K562 (cell line): ENCODE measurements around the gene NXNL2. TPM values are rescaled to one million over a fixed set of nuclear protein-coding genes. Genes with fewer than 3 reads are reported as not detected.

Source experiments
- ATAC-seq: fragments of 200-7000 bp; cut with Tn5 transposase; 3 replicates; pipeline ENCODE4 v1.9.1; 2020; ENCODE audit warnings: moderate library complexity
- BruUV-seq: library from RNA; stranded (reverse); fragments of 400-500 nt; replicated peaks from 2 replicates; lab custom pipeline; 2021; lab: Mats Ljungman, UMichigan
- CTCF ChIA-PET: fragments of 300-600 bp; formaldehyde crosslinking; extraction: SDS; loops from one replicate; lab custom pipeline; 2021; ENCODE audit warnings: low intra/inter-chr PET ratio; lab: Yijun Ruan, JAX
- POLR2A ChIA-PET: fragments of 300-600, 350-650 bp; sonication (Branson Sonifier 250); formaldehyde crosslinking; extraction: SDS; loops from one replicate; lab custom pipeline; 2021; ENCODE audit warnings: antibody characterized with exemption, inconsistent platforms; lab: Yijun Ruan, JAX
- DNase-seq, 4 experiments: peaks; one replicate each; pipeline versions ENCODE4 v3.0.0 to v3.0.0-alpha.2; 2011 to 2018; ENCODE audit warnings: low spot score in 3 of 4, mixed read lengths in 3 of 4; ENCODE audit errors: extremely low read depth in 1 of 4
- FAIRE-seq: peaks from 2 replicates; lab custom pipeline; 2011; peaks lifted over from hg19 to GRCh38; lab: Jason Lieb, UNC
- H2AFZ ChIP-seq: 2 replicates; pipeline ENCODE4 v1.6.0; 2011; ENCODE audit warnings: low read depth, low read length, control low read depth, inconsistent platforms
- H3K27ac ChIP-seq: fragments of 200-600 bp; 3 replicates; pipeline ENCODE4 v1.8.0; 2011; ENCODE audit warnings: low read depth, mild to moderate bottlenecking, control low read depth, inconsistent platforms, low read length, moderate library complexity, mixed read lengths; ENCODE audit errors: extremely low read depth
- H3K27me3 ChIP-seq, 2 experiments: fragments of 300-600 bp in 1 of 2; 2 replicates in 1 of 2; 3 replicates in 1 of 2; pipeline versions ENCODE4 v1.6.0 to v1.8.0; 2011; ENCODE audit warnings: inconsistent platforms in 2 of 2, low read length in 2 of 2, mild to moderate bottlenecking in 1 of 2, mixed read lengths in 1 of 2, moderate library complexity in 1 of 2; ENCODE audit not compliant: control insufficient read depth in 2 of 2, insufficient read depth in 2 of 2
- H3K36me3 ChIP-seq: fragments of 300-600 bp; 3 replicates; pipeline ENCODE4 v1.8.0; 2011; ENCODE audit warnings: mild to moderate bottlenecking, low read length, inconsistent platforms; ENCODE audit not compliant: control insufficient read depth, insufficient read depth
- H3K4me1 ChIP-seq, 2 experiments: fragments of 200-600 bp in 1 of 2; replicated peaks in 1 of 2; 2 replicates in 1 of 2; 3 replicates in 1 of 2; pipeline versions ENCODE4 v1.5.1 to v1.8.0; 2011; ENCODE audit warnings: inconsistent platforms in 2 of 2, low read length in 2 of 2, mild to moderate bottlenecking in 1 of 2, mixed read lengths in 1 of 2, moderate library complexity in 1 of 2; ENCODE audit not compliant: control insufficient read depth in 2 of 2, insufficient read depth in 2 of 2
- H3K4me2 ChIP-seq: 2 replicates; pipeline ENCODE4 v1.6.1; 2011; ENCODE audit warnings: low read length, control low read depth, inconsistent platforms, mixed read lengths; ENCODE audit not compliant: insufficient read depth
- H3K4me3 ChIP-seq: fragments of 200-600 bp; sonication (generic), shearing (Covaris generic); 2 replicates; pipeline ENCODE4 v1.5.1; 2016; ENCODE audit warnings: control low read depth, inconsistent platforms
- H3K79me2 ChIP-seq: fragments of 200-600 bp; 3 replicates; pipeline ENCODE4 v1.8.0; 2011; ENCODE audit warnings: low read length, inconsistent platforms; ENCODE audit not compliant: control insufficient read depth, insufficient read depth
- H3K9ac ChIP-seq, 2 experiments: 2 replicates each; pipeline versions ENCODE4 v1.6.0 to v1.6.1; 2011; ENCODE audit warnings: low read depth in 2 of 2, low read length in 2 of 2, control low read depth in 1 of 2, inconsistent platforms in 1 of 2, mild to moderate bottlenecking in 1 of 2, mixed read lengths in 1 of 2; ENCODE audit not compliant: insufficient read depth in 1 of 2
- H3K9me1 ChIP-seq: one replicate; pipeline ENCODE4 v1.6.0; 2011; ENCODE audit warnings: inconsistent platforms, mild to moderate bottlenecking, low read length, moderate library complexity; ENCODE audit not compliant: control insufficient read depth, insufficient read depth
- H3K9me3 ChIP-seq: replicated peaks from 2 replicates; pipeline ENCODE4 v1.5.1; 2011; ENCODE audit warnings: low read depth, low read length, inconsistent platforms; ENCODE audit not compliant: control insufficient read depth, insufficient read depth
- H4K20me1 ChIP-seq: replicated peaks from 2 replicates; pipeline ENCODE4 v1.6.1; 2011; ENCODE audit warnings: low read length, inconsistent platforms, mixed read lengths; ENCODE audit not compliant: control insufficient read depth, insufficient read depth
- DNMT1 ChIP-seq: fragments of 450-650 bp; IDR thresholded peaks from 2 replicates; pipeline ENCODE4 v1.6.1; 2016; ENCODE audit warnings: antibody characterized with exemption, mild to moderate bottlenecking
- KDM4B ChIP-seq, 2 experiments: fragments of 450-650 bp in 1 of 2; sonication (generic) in 1 of 2; IDR thresholded peaks; 2 replicates each; pipeline ENCODE4 v1.6.1; 2016 to 2017; ENCODE audit warnings: borderline replicate concordance in 2 of 2, antibody characterized with exemption in 1 of 2, low read depth in 1 of 2, mild to moderate bottlenecking in 1 of 2
- MTA1 ChIP-seq: fragments of 450-650 bp; IDR thresholded peaks from 2 replicates; pipeline ENCODE4 v1.6.1; 2017; ENCODE audit warnings: borderline replicate concordance
- NCOA1 ChIP-seq: fragments of 450-650 bp; IDR thresholded peaks from 2 replicates; pipeline ENCODE4 v1.6.1; 2016; ENCODE audit warnings: low read depth
- NCOR1 ChIP-seq: fragments of 450-650 bp; IDR thresholded peaks from 2 replicates; pipeline ENCODE4 v1.6.1; 2016; ENCODE audit warnings: mild to moderate bottlenecking, moderate library complexity
- POU5F1 ChIP-seq: fragments of 150-350 bp; IDR thresholded peaks from 2 replicates; pipeline ENCODE4 v1.6.1; 2014; ENCODE audit warnings: borderline replicate concordance, low read length, low read depth, mild to moderate bottlenecking; ENCODE audit not compliant: partially characterized antibody
- RBFOX2 ChIP-seq: fragments of 200-400 bp; formaldehyde crosslinking; IDR thresholded peaks from 2 replicates; pipeline ENCODE4 v1.6.1; 2017; ENCODE audit warnings: low read depth, mild to moderate bottlenecking, low read length, moderate library complexity
- RBM22 ChIP-seq: fragments of 200-400 bp; formaldehyde crosslinking; IDR thresholded peaks from 2 replicates; pipeline ENCODE4 v1.6.1; 2018; ENCODE audit warnings: low read length, low read depth; ENCODE audit not compliant: poor library complexity, severe bottlenecking
- SRSF1 ChIP-seq: fragments of 200-400 bp; formaldehyde crosslinking; IDR thresholded peaks from 2 replicates; pipeline ENCODE4 v1.6.1; 2017; ENCODE audit warnings: mild to moderate bottlenecking, low read depth, low read length, moderate library complexity
- WGBS: fragments of 100-300 bp; shearing (Covaris generic); methylation state at CpG from one replicate; pipeline ENCODE4 v1.1.6; 2016; ENCODE audit warnings: low coverage, mixed read lengths; ENCODE audit not compliant: insufficient coverage; ENCODE audit errors: missing lambda C conversion rate; 5-methylcytosine and 5-hydroxymethylcytosine counted together
- in situ Hi-C: fragments of 300-500 bp; cut with MboI; formaldehyde crosslinking; loops from 4 replicates; pipeline ENCODE4 v1.15.0; 2018; ENCODE audit warnings: inconsistent platforms, mixed read lengths
- intact Hi-C: fragments of 100-400 bp; cut with micrococcal nuclease; formaldehyde crosslinking; loops from 2 replicates; pipeline ENCODE4 v1.14.2; 2022
- polyA plus RNA-seq, 8 experiments: library from polyadenylated mRNA; depleted of rRNA in 4 of 8; stranded (reverse) in 5 of 8; unstranded in 3 of 8; fragments of >200 nt; fragmentation: Nextera tagmentation in 2 of 8; fragmentation: Illumina TruSeq in 1 of 8; extraction: Ambion mirVana in 2 of 8; extraction: Trizol in 1 of 8; gene quantifications; 2 replicates each; pipeline versions ENCODE4 v1.2.1 to v1.2.3, GENCODE V29; 2011 to 2014; ENCODE audit warnings: inconsistent platforms in 1 of 8, missing spikeins in 1 of 8
- total RNA-seq, 7 experiments: library from RNA; depleted of rRNA in 6 of 7; stranded (reverse); fragments of >200 nt in 6 of 7; fragmentation: Illumina TruSeq in 2 of 7; extraction: Trizol in 2 of 7; gene quantifications; 2 replicates each; pipeline versions ENCODE4 v1.2.1 to v1.2.3, GENCODE V29; 2011 to 2021; ENCODE audit warnings: low replicate concordance in 1 of 7
- TF ChIP-seq, protein P1 (sequence below): fragments of 250-450 bp; sonication (Bioruptor Pico); IDR thresholded peaks from 2 replicates; pipeline ENCODE4 v1.4.0; 2020; ENCODE audit warnings: borderline replicate concordance
- TF ChIP-seq, protein P2 (sequence below): fragments of 150-350 bp; IDR thresholded peaks from 2 replicates; pipeline ENCODE4 v1.6.1; 2014; ENCODE audit warnings: low read depth, mild to moderate bottlenecking, low read length, borderline replicate concordance
- TF ChIP-seq, protein P3 (sequence below): fragments of 450-650 bp; conservative IDR thresholded peaks from 2 replicates; pipeline ENCODE4 v1.6.1; 2016; ENCODE audit warnings: missing genetic modification characterization, low read depth, mild to moderate bottlenecking, control low read depth, missing compliant biosample characterization
- TF ChIP-seq, protein P4 (sequence below): fragments of 250-450 bp; sonication (Bioruptor Pico); IDR thresholded peaks from 2 replicates; pipeline ENCODE4 v1.5.0; 2021; ENCODE audit warnings: mild to moderate bottlenecking, borderline replicate concordance

The NXNL2 gene
- total and polyA plus RNA-seq, 9 of the 15 experiments (the other 6 are each of a cell fraction or from before 2014, with no cell fraction given) = 0.15 to 0.19 TPM; not detected in 7

DNA sequence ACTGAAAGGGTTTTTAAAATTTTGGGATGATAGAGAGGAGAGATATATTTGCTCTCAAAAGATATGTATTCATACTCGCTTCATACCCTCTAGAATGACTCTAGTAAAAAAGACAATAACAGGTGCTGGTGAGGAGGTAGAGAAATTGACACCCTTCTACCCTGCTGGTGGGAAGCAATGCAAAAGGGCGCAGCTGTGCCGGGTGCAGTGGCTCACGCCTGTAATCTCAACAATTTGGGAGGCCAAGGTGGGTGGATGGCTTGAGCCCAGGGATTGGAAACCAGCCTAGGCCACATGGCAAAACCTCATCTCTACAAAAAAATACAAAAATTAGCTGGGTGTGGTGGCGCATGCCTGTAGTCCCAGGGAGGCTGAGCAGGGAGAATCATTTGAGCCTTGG lies 33.9 kb upstream of the NXNL2 start:
- Histone ChIP-seq H3K36me3 (no peaks in the 10 kb centered on the region), H3K9me3 (no peaks in the 10 kb centered on the region), H3K4me1 (no peaks in the 10 kb centered on the region), H3K27ac (no peak overlapping the region), H4K20me1 (no peaks in the 10 kb centered on the region), H3K4me2 (no peak overlapping the region), H3K9me1 (no peaks in the 10 kb centered on the region), H3K79me2 (no peaks in the 10 kb centered on the region), H2AFZ (no peak overlapping the region), H3K27me3 (peaks cover 0 to 46% of the 10 kb centered on the region in 2 experiments; a peak in 4 of 5 replicates), H3K4me3 (no peak overlapping the region), H3K9ac (no peak overlapping the region)
- ATAC-seq (no peak), FAIRE-seq (no peak), DNase-seq (no peak)
- in situ Hi-C loops = no loop called here
- no TSS peak for BruUV-seq
- 0% methylated on average over 1 of the region's 5 CpGs for WGBS
- intact Hi-C loops = no loop called here
- ChIA-PET CTCF (no interaction called here), POLR2A (no interaction called here)
- TF ChIP-seq SRSF1 (no peak), POU5F1 (no peak), MTA1 (no peak), RBFOX2 (no peak), NCOR1 (no peak), RBM22 (no peak), DNMT1 (no peak), KDM4B (IDR thresholded peaks at IDR 0.05; ENCODE audit: borderline replicate concordance in 2 of 2, low read depth in 1 of 2) (no peak), NCOA1 (no peak)
- TF ChIP-seq, protein P1, sequence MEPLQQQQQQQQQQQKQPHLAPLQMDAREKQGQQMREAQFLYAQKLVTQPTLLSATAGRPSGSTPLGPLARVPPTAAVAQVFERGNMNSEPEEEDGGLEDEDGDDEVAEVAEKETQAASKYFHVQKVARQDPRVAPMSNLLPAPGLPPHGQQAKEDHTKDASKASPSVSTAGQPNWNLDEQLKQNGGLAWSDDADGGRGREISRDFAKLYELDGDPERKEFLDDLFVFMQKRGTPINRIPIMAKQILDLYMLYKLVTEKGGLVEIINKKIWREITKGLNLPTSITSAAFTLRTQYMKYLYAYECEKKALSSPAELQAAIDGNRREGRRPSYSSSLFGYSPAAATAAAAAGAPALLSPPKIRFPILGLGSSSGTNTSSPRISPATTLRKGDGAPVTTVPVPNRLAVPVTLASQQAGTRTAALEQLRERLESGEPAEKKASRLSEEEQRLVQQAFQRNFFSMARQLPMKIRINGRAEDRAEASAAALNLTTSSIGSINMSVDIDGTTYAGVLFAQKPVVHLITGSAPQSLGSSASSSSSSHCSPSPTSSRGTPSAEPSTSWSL (CRISPR knock-in tag) = no peak
- TF ChIP-seq, protein P2, sequence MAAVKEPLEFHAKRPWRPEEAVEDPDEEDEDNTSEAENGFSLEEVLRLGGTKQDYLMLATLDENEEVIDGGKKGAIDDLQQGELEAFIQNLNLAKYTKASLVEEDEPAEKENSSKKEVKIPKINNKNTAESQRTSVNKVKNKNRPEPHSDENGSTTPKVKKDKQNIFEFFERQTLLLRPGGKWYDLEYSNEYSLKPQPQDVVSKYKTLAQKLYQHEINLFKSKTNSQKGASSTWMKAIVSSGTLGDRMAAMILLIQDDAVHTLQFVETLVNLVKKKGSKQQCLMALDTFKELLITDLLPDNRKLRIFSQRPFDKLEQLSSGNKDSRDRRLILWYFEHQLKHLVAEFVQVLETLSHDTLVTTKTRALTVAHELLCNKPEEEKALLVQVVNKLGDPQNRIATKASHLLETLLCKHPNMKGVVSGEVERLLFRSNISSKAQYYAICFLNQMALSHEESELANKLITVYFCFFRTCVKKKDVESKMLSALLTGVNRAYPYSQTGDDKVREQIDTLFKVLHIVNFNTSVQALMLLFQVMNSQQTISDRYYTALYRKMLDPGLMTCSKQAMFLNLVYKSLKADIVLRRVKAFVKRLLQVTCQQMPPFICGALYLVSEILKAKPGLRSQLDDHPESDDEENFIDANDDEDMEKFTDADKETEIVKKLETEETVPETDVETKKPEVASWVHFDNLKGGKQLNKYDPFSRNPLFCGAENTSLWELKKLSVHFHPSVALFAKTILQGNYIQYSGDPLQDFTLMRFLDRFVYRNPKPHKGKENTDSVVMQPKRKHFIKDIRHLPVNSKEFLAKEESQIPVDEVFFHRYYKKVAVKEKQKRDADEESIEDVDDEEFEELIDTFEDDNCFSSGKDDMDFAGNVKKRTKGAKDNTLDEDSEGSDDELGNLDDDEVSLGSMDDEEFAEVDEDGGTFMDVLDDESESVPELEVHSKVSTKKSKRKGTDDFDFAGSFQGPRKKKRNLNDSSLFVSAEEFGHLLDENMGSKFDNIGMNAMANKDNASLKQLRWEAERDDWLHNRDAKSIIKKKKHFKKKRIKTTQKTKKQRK = no peak
- TF ChIP-seq, protein P3, sequence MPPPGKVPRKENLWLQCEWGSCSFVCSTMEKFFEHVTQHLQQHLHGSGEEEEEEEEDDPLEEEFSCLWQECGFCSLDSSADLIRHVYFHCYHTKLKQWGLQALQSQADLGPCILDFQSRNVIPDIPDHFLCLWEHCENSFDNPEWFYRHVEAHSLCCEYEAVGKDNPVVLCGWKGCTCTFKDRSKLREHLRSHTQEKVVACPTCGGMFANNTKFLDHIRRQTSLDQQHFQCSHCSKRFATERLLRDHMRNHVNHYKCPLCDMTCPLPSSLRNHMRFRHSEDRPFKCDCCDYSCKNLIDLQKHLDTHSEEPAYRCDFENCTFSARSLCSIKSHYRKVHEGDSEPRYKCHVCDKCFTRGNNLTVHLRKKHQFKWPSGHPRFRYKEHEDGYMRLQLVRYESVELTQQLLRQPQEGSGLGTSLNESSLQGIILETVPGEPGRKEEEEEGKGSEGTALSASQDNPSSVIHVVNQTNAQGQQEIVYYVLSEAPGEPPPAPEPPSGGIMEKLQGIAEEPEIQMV = no peak
- TF ChIP-seq, protein P4, sequence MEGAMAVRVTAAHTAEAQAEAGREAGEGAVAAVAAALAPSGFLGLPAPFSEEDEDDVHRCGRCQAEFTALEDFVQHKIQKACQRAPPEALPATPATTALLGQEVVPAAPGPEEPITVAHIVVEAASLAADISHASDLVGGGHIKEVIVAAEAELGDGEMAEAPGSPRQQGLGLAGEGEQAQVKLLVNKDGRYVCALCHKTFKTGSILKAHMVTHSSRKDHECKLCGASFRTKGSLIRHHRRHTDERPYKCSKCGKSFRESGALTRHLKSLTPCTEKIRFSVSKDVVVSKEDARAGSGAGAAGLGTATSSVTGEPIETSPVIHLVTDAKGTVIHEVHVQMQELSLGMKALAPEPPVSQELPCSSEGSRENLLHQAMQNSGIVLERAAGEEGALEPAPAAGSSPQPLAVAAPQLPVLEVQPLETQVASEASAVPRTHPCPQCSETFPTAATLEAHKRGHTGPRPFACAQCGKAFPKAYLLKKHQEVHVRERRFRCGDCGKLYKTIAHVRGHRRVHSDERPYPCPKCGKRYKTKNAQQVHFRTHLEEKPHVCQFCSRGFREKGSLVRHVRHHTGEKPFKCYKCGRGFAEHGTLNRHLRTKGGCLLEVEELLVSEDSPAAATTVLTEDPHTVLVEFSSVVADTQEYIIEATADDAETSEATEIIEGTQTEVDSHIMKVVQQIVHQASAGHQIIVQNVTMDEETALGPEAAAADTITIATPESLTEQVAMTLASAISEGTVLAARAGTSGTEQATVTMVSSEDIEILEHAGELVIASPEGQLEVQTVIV (CRISPR knock-in tag) = no peak
